Endometrial microvascular endothelial cells (primary cell): ENCODE data around the gene ANKRD42. TPM values are rescaled to one million over a fixed set of nuclear protein-coding genes. Genes with fewer than 3 reads are reported as not detected.

Experiments used
- in situ Hi-C: cut with HindIII; loops from 2 replicates; pipeline ENCODE4 v1.10.0; 2017; ENCODE audit warnings: low sequenced_read_pairs, low pct_unique_long_range_greater_than_20kb; ENCODE audit errors: inconsistent ontology term
- total RNA-seq: library from RNA; depleted of rRNA; stranded (reverse); fragments of >200 nt; gene quantifications from one replicate; pipeline ENCODE4 v1.2.3, GENCODE V29; 2015; ENCODE audit errors: inconsistent ontology term

ANKRD42 gene
- total RNA-seq, result 5.9 TPM

DNA sequence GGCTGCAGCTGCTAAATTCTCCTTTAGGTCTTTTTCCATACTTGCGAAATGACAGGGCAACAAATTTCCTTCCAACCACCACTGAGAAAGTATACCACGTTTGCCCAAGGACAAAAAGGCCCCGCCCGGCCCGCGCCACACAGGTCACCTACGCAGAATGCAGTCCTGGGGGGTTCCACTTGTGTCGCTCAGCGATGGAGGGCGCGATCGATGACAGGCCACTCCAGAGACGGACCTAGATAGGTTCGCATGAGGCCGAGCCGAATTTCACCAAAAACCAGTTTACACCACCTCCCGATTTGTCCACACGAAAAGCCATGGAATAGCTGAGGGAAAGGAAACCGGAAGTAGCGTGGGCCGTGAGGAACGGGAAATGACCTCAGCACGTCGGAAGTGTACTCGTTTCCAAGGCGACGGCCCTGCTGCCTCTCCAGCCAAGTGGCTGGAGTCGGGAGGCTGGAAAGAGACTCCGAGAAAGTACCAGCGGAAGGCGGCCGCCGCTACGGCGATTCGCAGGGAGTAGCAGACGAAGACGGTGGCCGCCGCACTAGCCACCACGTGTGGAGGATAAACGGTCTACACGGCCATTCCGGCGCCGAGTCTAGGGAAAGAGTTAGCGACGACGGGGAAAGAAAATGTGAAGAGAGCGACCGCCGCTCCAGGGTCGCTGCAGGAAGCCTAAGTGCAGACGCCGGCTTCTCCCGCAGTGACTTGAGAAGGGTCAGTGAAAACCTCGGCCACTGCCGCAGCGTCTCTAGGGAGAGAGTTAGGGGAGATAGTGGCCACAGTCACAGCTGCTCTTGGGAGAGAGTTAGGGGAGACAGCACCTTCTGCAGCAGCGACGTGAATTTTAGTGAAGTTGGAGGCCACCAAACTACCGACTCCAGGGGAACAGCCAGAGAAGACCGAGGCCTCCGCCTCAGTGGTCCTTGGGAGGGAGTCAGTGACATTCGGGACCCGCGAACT, at the start of gene ANKRD42:
Gene ANKRD42, plus strand, starts transcription at position 398 of the 966 bp plus-strand sequence. CDS start 959 bp downstream, outside the sequence.
- in situ Hi-C loops, result no loop called here

DNA sequence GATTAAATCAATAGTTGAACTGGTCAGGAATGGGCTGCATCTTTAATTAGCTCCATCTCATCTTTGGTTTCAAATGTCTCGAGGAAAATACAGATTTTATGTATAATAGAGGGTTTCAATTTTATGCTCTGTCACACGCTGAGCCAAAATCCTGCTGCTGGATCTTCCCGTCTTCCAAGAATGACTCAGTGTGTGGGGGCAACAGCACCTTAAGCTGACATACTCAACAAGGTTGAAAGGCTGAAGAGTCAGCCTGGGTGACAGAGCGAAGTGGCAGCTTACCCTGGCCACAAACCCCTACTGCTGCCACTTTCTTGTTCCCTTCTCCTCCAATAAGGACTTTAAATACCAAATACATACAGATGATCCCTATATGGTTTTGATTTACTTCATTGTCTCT, 45.6 kb upstream of the ANKRD42 start:
- in situ Hi-C loops, result no loop called here

DNA sequence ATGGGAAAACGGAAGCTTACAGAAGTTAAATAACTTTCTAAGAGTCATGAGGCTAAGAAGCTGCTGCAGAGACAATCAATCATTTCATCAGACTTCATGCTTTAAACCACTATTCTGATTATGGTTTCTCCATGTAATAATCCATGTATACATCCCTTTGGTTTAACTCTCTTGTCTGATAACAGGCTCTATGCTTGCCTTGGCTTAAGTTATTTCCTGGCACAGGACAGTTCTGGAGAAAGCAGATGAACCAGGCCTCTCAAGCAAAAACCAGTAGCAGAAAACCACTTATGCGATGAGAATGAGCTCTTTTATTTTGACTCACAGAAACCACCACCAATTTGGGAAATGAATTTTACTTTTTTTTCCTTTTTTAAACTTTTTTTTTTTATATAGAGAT, 43.1 kb upstream of the ANKRD42 start:
- in situ Hi-C loops, result loop anchor here (25.0 kb wide), 2 partner anchors 88 to 238 kb away; partner anchors contain the start of genes DDIAS, PRCP and RAB30

DNA sequence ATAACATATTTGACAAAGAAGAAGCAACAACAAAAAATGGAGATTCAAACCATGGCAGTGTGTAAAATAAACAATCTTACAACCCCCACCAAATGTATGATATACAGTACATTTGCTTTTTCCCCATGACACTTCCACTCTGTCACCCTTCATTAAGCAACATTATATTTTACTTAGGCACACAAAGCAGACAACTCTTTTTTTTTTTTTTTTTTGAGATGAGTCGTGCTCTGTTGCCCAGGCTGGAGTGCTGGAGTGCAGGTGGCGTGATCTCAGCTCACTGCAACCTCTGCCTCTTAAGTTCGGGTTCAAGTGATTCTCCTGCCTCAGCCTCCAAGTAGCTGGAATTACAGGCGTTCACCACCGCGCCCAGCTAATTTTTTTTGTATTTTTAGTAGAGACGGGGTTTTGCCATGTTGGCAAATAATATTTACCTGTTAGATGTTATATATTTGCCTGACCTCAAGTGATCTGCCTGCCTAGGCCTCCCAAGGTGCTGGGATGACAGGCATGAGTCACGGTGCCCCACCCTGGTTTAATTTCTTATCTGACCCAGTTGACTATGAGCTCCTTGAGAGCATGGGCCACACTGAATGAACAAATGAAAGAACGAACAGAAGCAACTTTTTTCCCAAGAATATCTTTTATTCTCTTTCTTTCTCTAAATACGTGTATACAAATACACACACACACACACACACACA, 42.1 kb upstream of the ANKRD42 start:
- in situ Hi-C loops, result loop anchor here (25.0 kb wide), 2 partner anchors 89 to 239 kb away; partner anchors contain the start of genes DDIAS, PRCP and RAB30

DNA sequence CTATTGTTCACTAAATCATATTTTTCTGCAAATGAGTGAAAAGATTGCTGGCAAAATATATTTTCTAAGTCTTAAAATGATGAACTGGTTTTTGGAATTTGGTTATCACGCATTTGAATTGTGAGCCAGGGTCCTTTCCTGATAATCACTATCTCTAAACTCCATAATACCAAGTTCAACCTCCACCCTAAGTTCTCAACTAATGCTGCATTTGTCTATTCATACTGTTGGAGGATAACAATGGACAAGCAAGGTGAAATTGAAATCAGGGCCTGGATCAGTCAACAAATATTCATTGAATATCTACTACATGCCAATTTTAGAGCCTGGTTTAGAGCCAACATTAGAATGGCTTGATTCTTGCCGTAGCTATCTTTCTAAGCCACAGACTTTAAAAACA, 41.2 kb upstream of the ANKRD42 start:
- in situ Hi-C loops, result loop anchor here (25.0 kb wide), 2 partner anchors 90 to 240 kb away; partner anchors contain the start of genes DDIAS, PRCP and RAB30

DNA sequence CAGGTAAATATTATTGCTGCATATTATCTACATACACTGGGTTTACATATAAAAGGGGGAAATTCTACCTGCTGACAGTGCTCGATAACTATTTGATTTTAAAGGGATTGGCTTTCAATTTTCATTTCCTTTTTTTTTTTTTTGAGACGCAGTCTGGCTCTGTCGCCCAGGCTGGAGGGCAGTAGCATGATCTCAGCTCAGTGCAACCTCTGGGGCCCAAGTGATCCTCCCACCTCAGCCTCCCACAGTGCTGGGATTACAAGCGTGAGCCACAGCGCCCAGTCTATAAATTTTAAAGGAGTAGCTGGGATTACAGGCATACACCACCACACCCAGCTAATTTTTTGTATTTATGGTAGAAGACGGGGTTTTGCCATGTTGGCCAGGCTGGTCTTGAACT, 39.7 kb upstream of the ANKRD42 start:
- in situ Hi-C loops, result loop anchor here (25.0 kb wide), 2 partner anchors 91 to 241 kb away; partner anchors contain the start of genes DDIAS, PRCP and RAB30

DNA sequence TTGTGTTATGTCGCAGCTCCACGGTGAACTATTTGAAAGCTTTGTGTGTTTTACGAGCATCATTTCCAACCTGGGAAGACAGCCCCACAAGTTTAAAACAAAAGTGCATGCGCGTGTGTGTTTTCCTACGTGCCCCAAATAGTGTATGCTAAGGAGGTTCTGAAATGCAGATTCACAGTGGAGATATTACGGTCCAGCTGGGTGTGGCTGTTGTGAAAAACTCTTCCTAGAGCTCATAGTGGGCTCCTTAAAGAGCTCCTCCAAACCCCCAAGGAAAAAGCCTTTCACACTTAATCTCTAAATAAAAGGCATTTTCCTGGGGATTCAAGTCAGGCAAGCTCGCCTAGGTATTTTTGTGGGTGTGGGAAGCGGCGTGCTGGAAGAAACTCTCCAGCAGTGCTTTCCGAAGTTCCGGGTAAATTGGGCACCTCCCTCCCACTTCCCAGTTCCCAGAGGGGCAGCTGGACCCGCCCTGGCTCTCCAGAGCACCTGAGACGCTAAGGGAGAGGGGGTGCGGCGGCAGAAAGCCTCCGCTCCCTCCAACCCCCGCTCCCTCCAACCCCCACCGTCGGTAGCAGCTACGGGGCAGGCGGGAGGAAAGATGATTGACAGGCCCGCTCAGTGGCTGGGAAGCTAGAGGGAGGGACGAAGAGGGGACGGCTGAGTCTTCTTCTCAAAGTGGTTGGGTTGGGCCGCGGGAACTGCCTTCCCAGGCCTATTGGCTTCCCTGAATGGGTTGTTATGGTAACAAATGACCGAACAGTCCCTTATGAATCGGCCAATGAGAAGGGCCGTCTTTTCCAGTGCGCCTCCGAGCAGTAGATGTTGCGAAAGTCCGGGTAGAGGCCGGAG, 37.1 kb upstream of the ANKRD42 start:
- in situ Hi-C loops, result loop anchor here (25.0 kb wide), 2 partner anchors 94 to 244 kb away; partner anchors contain the start of genes DDIAS, PRCP and RAB30

DNA sequence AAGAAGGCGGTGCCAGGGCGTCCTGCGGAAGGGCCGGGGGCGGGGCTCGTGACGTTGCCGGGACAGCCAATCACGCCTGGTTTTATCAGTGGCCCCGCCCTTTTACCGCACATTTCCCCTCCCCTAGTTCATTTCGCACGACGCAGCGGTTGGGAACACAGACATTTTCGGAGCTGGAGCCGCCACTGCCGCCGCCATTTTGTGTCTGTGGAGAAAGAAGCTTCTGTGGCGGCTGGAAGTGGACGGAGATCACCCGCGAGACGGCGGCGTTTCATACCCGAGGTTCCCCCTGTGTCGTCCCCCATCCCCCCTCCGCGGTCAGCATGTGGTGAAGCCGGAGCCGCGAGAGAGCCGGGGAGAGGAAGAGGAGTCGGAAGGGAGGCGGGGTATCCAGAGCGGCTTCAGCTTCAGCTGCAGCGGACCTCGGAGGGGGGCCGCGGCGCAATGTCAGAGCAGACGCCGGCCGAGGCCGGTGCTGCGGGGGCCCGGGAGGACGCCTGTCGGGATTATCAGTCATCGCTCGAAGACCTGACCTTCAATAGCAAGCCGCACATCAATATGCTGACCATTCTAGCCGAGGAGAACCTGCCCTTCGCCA, 36.4 kb upstream of the ANKRD42 start, which contains the start of gene PCF11:
Gene PCF11, plus strand, starts transcription at position 136 of the 598 bp plus-strand sequence. Its CDS starts 309 bp downstream, at position 445.
- in situ Hi-C loops, result loop anchor here (25.0 kb wide), 2 partner anchors 95 to 245 kb away; partner anchors contain the start of genes DDIAS, PRCP and RAB30

DNA sequence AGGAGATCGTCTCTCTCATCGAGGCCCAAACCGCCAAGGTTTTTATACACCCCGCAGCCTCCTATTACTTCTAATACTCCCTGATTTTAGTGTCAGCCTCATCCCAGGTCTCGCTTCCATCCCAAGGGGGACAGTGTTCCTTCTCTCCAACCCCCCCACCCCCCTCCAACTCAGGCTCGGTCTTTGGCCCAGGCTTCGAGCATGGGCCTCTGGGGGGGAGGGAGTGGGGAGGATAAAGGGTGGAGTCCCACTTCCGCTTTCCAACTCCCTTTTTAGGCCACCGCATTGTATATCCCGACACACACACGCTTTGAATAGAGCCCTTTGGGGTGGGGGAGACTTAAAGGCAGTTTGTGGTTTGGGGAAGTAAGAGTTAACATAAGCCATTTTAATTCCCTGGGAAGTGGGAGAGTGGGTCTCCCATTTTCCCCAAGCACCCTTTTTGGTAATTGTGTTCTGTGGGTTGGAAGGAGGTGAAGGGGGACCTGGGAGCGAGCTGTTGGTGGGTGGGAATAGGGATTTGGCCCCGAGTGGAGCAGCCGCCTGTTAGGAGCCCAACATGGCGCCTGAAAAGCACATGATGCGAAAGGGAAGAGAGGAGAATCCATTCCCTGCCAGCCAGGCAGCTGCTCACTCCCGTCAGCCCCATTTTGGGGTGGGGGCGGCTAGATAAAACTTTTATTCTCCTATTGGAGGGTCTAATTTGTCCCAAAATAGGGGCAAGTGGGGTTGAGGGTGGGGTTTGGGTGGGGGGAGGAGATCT, 35.7 kb upstream of the ANKRD42 start:
- in situ Hi-C loops, result loop anchor here (25.0 kb wide), 2 partner anchors 95 to 245 kb away; partner anchors contain the start of genes DDIAS, PRCP and RAB30

DNA sequence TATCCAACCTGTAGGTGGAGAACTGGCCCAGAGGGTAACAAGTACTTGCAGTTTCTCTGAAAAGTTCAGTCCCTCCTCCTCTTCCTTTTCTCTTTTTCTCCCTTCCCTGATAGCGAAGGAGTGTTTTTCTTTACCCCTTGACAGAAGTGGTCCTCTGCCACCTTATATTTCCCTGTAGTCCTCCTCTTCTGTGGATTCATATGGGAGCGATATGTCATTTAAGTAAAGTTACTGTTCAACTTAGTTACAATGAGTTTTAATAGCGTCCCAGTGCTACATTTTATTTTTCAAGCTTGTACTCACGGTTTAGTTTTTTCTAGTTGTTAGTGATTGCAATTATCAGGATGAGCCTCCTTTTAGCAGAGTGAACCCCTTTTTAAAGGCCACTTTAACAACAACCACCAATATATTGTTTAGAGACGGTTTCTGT, 35.1 kb upstream of the ANKRD42 start:
- in situ Hi-C loops, result loop anchor here (25.0 kb wide), 2 partner anchors 96 to 246 kb away; partner anchors contain the start of genes DDIAS, PRCP and RAB30

DNA sequence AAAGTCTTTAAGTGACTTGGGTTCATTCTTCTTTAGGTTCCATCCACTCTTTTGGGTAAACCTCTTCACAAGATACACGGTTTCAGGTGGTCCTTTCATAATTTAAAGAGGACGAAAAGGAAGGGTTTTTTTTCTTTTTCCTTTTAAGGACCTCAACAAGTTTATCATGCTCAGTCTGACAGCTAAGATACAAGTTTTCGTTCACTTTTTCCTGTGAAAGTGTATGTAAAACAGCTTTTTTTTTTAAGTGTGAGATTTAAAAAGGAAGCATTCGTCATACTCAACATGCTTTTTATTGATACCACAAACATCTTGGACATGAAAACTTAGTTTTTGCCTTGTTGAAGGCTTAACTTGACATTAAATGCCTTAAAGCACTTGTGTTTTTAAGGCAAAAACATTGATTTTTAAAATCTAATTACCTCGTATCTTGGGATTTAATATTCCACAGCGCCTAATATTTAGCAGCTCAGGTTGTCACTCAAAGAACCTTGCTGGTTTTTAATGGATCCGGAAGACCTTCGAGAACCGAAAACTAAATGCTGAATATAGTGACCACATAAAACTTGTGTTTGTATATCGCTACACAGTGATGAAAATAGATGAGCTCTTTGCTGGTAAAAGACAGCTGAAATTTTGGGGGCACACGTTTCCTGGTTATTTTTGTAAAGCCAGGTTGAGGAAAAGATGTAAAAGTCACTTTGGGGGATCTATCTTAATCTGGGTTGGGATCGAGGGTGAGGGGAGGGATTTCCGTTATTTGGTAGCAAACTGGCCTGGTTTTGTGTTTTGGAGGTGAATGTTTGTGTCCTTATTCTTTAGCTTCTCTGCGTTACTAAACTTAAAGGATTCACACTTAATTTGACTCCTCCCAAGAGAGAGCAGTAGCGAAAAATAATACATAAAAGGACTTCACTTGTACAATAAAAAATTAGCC, 34.3 kb upstream of the ANKRD42 start:
- in situ Hi-C loops, result loop anchor here (25.0 kb wide), 2 partner anchors 97 to 247 kb away; partner anchors contain the start of genes DDIAS, PRCP and RAB30

DNA sequence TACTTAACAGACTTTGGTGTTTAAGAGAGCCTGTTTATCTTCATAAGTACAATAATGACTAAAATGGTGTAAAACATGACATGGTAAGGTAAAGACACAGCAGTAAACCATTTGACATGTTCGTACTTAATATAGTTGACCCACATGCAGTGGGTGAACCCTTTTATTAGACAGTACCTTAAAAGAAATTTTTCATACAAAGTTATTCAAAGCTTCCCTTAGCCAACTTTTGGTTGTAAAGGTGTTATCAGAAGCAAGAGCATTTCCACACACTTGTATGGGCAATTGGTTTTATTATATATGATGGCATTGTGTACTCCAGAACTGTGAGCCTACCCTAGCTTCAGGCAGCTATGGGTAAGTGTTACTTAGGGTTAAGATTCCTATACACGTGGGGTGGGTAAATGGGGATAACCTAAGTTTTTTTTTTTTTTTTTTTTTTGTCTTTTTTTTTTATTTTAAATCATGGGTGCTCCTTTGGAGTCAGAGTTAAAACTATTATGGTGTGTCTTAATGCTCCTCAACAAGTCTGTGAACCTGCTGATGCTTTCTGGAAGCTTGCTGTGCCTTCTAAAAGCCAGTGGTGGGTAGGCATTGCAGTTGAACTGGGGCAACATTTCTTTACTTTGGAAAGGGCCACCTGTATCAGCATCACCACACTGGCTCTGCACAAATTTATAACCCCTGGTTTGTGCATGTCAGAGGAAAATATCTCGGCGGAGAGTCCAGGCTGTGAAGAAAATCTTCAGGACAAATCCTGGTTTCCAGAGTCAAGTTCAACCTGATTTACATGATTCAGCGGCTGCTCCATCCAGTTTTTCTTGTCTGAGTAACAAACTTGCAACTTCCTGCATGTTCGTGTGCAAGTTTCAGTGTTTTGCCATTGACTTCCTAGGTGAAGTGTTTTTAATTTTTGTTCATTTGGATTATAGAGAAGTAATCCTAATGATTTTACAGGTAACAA, 33.3 kb upstream of the ANKRD42 start:
- in situ Hi-C loops, result loop anchor here (25.0 kb wide), 2 partner anchors 98 to 248 kb away; partner anchors contain the start of genes DDIAS, PRCP and RAB30

DNA sequence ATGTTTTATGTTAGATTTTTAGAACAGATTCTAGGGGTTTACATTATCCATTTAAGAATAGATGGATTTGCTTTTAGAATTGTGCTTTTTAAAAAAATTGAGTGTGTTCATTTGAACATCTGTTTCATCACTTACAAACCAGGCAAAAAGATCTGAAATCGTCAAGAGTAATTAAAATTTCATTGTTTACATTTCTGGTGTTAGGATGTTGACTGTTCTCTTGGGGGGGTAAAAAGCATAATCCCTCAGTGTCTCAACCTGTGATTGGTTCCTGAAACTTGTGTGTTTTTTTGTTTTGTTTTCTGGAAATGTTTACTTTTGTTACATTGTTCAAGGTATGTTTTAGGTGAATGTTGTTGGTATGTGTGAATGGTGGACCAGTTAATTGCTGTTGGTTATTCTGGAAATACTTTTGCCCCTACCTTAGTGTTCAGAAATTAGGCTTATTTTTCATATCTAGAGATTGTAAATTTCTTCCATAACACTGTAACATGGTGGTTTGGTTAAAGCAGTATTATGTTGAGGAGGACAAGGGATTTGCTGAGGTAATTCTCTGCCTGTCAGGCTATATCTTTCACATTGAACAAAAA, 31.8 kb upstream of the ANKRD42 start:
- in situ Hi-C loops, result loop anchor here (25.0 kb wide), 2 partner anchors 99 to 249 kb away; partner anchors contain the start of genes DDIAS, PRCP and RAB30

DNA sequence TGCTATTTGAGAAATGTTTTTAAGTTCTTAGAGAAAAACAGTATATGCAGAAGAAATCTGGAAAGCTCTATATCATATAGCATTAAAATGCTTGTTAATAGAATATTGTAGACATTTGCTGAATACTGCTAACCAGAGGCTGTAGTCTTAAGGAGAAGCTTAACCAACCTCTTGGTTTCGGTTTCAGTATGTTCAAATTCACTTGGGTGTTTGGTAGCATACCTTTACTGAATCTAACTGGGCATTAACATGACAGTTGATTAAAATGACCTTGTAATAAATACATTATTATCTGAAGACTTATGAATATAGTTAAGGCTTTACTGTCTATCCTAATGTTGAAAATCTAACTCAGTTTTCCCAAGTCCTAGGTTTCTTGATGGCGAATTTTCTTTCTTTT, 31.1 kb upstream of the ANKRD42 start:
- in situ Hi-C loops, result loop anchor here (25.0 kb wide), 2 partner anchors 100 to 250 kb away; partner anchors contain the start of genes DDIAS, PRCP and RAB30
